WI38 (cell line): Measurements from ENCODE around the gene CYP11A1.

Experiments
- H3K4me3 ChIP-seq: 2 replicates; pipeline ENCODE4 v1.5.1; 2011; ENCODE audit warnings: low read depth, mild to moderate bottlenecking, control low read depth, low read length
- CTCF ChIP-seq: IDR thresholded peaks from 2 replicates; pipeline ENCODE4 v1.5.1; 2012; ENCODE audit warnings: low read depth, mild to moderate bottlenecking, control low read depth, low read length

Gene CYP11A1

DNA sequence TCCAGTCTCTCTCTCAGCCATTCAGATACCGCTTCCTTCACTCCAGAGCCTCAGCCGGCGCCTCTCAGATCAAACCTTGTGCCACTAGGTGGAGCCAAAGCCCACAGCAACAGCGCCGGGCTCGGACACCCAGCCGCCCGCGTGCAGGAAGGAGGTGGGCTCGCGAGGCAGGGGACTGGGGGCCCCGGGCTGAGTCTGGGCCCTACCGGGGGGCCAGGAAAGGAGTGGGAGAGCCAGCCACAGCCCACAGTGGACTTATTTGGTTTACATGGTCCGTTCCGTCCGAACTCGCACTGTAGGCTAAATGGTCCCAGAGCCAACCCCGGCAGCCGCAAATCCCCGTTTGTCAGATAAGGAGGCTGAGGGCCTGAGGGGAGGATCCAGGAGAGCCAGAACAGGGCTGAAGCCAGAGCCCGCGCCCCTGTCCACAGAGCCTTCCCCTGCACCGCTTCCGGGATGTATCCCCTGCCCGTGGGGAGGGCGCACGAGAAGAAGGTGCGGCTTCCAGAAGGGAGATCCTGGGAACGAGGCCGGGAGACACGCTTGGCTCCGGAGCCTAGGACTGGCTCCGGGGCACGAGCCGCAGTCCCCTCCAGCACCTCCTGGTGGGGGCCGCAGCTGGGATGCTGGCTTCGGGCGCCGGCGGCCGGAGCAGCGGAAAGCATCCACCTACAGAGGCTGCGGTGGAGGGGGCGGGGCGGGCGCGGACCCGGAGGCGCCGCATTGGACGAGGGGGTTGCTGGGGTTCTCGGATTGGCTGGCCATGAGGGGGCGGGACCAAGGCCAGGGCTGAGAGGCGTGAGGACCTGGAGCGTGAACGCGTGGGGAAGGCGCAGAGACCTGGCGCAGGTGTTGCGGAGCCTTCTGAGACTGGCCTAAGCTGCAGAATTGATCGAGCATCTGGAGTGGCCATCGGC, 6.5 kb upstream of the CYP11A1 start:
- H3K4me3 ChIP-seq = peak overlapping the region; percentile 74
- peak; percentile 77 for TF ChIP-seq CTCF

- no peak overlapping the region for H3K4me3 ChIP-seq
- TF ChIP-seq CTCF = no peak
Observed at GRCh38 chr15:74373056-74373650, 5.7 kb upstream of the CYP11A1 start.

GRCh38 chr15:74370471-74370870, 3.0 kb upstream of the CYP11A1 start:
- no peak overlapping the region for H3K4me3 ChIP-seq
- TF ChIP-seq CTCF = no peak

DNA sequence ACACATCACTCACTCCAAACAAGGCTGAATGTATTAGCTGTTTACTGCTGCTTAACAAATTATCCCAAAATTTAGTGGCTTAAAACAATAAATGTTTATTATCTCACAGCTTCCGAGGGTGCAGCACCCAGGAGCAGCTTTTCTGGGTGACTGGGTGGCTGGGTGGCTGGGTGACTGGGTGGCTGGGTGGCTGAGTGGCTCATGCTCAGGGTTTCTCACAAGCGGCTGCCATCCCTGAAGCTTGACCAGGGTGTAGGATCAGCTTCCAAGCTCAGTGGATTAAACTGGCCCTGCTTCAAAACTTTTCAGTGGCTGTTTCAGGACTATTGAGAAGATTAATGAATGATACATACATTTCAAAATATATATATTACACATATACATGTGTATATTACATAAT, 2.3 kb upstream of the CYP11A1 start:
- no peak for TF ChIP-seq CTCF
- H3K4me3 ChIP-seq = no peak overlapping the region

DNA sequence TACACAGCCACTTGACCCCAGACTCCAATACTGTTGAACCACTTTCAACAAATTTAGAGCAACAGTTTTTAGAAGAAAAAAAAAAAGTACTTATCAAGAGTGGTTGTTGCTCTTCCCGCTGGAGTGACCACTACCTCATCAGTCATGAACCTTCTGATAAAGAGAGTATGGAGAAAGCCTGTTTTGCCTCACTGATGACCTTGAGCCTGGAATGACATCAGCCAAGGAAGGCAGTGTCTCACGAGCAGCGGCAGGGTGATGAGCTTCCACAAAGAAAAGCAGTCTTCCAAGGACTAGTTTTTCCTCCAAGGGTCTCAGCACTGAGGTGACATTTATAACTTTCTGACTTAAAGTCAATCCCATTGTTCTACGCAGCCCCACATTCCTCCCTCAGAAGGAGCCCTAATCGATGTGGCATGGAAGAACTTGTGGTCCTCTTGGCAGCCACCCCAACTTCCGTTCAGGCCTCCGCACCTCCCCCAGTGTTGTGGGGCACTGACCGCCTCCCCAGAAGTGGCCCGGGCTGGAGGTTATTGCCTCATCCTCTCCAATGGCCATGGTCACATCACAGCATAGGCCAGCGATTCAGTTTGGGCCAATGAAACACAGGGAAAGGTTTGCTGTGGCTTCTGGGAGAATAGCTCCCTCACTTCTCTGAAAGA, 1.8 kb upstream of the CYP11A1 start:
- no peak overlapping the region for H3K4me3 ChIP-seq
- TF ChIP-seq CTCF = no peak

DNA sequence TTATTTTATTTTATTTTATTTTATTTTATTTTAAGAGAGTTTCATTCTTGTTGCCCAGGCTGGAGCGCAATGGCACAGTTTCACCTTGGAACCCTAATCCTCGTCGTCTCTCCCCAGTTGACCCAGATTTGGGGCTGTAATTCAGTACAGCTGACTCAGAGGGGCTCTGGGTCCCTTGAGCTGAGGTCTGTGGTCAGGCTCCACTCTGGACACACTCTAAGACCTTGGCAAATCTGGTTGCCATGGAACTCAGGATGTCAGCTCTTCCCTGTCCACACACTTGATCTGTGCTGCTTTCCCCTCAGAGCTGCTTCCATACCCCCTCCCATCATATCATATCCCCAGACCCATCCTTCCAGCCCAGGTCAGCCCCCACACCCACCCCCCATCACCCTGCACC, 675 bp upstream of the CYP11A1 start:
- no peak overlapping the region for H3K4me3 ChIP-seq

More for the DNA sequence above, 675 bp upstream of the CYP11A1 start:
- TF ChIP-seq CTCF = no peak
